ENCODE data around the gene RNF212.

Gene RNF212

DNA sequence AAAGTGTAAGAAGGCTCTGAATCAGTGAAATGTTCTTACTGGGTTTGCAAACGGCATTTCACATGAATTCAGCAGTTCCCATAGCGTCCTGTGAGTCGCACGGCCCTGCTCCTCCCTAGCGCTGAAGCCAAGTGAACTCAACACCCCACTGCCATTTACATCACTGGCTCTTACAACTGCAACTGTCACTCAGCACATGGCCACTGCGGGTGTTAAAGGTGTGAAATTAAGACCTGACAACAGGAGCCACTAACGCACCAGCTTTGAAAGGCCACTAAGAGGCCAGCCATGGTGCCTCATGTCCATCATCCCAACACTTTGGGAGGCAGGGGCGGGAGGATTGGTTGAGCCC lies 31.7 kb downstream of the RNF212 start:
- in situ Hi-C loops (cut with HindIII; ENCODE audit: low pct_unique_long_range_greater_than_20kb, low sequenced_read_pairs), result no loop called here
- no peak for TF ChIP-seq JUND (IDR thresholded peaks at IDR 0.05; ENCODE audit: low read depth)
- no peak for DNase-seq (ENCODE audit: low read depth in 1 of 2, low spot score in 1 of 2)

DNA sequence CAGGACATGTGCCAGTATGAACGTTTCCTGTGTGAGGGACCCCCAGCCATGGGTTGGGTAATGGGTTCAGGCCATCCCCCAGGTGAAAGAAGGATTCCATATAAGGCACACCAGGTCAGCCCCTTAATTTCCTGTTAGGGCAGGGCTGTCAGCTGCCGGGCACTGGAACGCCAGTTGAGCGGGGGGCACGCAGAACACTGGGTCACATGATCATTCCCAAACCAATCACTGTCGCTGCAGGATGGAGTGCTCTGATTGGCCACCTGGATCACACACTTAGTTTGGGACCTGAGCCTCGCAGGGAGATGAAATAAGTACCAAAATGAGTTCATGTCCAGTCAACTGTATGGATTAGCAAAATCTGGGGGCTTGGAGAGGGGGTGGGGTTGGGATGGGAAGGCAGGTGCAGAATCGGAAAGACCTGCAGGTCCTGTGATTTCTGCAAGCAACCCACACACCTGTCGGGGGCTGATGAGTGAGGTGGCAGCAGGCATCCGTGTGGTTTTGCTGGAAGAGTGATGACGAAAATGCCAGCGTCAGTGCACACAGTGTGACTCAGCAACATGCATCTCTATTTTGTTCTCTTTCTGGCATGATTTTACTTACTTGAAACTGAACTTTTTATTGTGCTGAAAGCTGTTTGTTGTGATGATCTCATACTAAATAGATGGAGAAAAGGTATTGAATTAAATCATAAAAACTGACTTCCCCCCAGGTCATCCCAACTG lies 32.2 kb downstream of the RNF212 start:
- in situ Hi-C loops (cut with HindIII; ENCODE audit: low pct_unique_long_range_greater_than_20kb, low sequenced_read_pairs), result no loop called here
- no peak for TF ChIP-seq JUND (IDR thresholded peaks at IDR 0.05; ENCODE audit: low read depth)
- no peak for DNase-seq (ENCODE audit: low read depth in 1 of 2, low spot score in 1 of 2)

DNA sequence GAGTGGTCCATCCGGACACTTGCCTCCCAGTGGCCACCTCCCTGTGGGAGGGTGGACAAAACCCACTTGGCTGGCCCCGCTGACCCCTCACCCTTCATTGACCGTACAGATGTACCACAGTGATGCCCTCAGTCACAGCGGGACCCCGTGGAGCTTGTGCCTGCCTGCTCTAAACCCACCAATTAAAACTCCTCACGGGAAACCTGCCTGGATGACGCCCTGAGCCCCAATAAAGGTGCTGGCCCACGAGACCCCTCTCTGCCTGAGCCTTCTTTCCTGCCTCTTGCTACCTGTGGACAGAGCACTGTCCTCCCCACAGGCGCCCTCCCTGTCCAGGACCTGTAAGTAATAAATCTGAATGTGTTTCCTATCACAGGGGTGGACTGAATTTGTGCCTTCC lies 32.9 kb downstream of the RNF212 start:
- in situ Hi-C loops (cut with HindIII; ENCODE audit: low pct_unique_long_range_greater_than_20kb, low sequenced_read_pairs), result no loop called here

DNA sequence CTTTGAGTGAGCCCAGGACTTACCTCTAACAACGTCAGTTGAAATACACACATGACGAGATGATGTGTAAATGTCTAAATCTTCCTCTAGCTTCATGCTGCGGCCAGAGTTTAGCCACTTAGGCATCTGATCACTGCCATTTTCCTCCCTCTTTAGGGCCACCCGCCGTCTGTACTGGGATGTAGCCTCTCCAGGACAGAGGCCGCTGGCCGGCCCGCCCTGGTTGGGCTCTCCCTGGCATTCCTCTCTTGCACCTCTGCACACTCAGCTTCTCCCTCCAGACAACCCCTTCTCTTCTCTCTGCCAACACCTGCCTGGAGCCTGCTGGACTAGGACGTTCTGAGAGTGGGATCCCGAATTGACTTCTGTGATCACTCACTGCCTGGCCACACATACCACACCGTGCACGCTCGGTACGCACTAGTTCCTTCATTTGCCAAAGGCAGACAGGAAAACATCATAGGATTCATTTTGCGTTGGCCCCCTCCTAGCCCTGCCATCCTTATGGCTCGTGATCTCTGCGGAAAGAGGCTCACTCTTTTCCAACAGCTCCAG lies 33.6 kb downstream of the RNF212 start:
- in situ Hi-C loops (cut with HindIII; ENCODE audit: low pct_unique_long_range_greater_than_20kb, low sequenced_read_pairs), result no loop called here
- no peak for TF ChIP-seq JUND (IDR thresholded peaks at IDR 0.05; ENCODE audit: low read depth)
- DNase-seq (ENCODE audit: low read depth in 1 of 2, low spot score in 1 of 2), result no peak

More for the DNA sequence above, 32.9 kb downstream of the RNF212 start:
- no peak for DNase-seq (ENCODE audit: low read depth in 1 of 2, low spot score in 1 of 2)
- TF ChIP-seq JUND (IDR thresholded peaks at IDR 0.05; ENCODE audit: low read depth), result no peak

DNA sequence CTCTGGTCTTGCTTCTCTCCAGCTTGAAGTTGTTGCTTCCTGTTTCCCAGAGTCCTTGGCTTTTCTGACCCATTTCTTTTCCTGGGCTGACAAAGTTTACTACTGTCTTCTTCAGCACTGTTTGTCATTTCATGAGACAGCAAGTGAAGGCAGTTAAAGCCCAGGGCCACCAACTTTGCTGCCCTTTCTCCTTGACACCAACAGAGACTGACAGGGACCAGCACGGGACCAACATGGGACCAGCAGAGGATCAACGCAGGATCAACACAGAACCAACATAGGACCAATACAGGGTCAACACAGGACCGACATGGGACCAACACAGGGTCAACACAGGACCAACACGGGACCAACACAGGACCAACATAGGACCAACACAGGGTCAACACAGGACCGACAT lies 34.9 kb downstream of the RNF212 start:
- no peak for DNase-seq (ENCODE audit: low read depth in 1 of 2, low spot score in 1 of 2)
- in situ Hi-C loops (cut with HindIII; ENCODE audit: low pct_unique_long_range_greater_than_20kb, low sequenced_read_pairs), result no loop called here
- no peak for TF ChIP-seq JUND (IDR thresholded peaks at IDR 0.05; ENCODE audit: low read depth)

DNA sequence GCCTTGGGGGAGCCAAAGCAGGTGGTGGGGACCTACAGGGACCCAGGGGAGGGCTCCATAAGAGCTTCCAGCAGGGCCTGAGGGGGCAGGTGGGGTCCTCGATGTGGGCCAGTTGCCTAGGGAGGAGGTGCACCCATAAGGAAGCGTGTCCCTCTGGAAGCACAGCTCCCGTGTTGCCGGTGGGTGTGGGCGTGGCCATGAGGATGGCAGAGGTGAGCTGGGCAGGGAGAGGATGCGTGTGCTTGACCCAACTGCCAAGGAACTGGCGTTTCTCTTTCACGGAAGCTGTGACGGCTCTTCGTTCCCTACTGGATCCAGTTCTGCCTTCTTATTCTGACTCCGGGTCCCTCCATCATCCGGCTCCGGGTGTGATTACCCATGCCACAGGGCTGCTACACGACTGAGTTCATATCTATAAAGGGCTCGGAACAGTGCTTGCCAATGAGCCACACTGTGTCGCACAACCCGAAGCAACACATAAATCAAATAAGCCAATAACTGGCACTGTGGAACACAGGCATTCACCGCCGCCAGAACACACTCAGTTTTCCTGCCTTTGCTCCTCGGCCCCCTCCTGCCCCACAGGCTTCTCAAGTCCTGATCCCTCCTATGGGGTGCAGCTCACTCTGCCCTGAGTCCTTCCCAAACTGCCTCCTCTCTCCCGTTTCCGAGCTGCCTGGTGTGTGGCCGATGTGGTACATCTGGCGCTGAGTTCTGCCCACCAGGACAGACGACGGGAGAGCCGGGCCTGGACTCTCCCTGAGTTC lies 35.5 kb downstream of the RNF212 start:
- no peak for DNase-seq (ENCODE audit: low read depth in 1 of 2, low spot score in 1 of 2)
- in situ Hi-C loops (cut with HindIII; ENCODE audit: low pct_unique_long_range_greater_than_20kb, low sequenced_read_pairs), result no loop called here
- no peak for TF ChIP-seq JUND (IDR thresholded peaks at IDR 0.05; ENCODE audit: low read depth)

DNA sequence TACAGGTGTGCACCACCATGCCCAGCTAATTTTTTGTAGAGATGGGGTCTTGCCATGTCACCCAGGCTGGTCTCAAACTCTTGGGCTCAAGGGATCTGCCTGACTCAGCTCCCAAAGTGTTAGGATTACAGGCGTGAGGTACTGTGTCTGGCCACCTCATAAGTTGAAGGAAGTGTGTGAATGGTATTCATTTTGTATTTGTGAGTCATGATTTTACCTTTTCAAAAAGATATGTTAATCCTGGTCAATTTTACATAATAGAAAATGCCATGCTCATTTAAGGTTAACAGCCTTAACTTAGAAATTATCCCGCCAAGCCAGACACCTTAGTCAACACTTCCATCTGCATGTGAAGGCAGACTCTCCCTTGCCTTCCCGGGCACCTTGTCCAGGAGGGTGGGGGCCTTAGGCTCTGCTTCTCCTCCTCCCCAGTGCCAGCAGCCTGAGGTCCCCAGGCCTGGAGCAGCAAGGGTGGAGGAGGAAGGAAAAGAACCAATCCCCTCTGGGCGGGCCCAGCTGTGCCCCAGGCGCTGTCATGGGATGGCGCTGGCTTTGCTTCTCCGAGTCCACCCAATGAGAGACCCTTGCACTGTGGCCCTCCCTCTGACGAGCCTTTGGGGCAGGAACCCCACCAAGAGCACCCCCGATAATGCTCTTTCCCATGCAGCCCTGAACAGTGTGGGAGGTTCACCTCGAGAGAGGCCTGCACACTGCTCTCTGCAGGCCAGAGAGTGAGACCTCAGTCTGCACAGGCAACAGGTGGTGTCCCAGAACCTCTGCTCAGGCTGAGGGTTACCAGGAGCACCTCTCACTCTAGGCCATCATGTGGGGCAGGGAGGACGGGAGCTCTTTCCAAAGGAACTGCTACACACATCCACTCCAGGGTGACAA lies 37.3 kb downstream of the RNF212 start:
- in situ Hi-C loops (cut with HindIII; ENCODE audit: low pct_unique_long_range_greater_than_20kb, low sequenced_read_pairs), result no loop called here

DNA sequence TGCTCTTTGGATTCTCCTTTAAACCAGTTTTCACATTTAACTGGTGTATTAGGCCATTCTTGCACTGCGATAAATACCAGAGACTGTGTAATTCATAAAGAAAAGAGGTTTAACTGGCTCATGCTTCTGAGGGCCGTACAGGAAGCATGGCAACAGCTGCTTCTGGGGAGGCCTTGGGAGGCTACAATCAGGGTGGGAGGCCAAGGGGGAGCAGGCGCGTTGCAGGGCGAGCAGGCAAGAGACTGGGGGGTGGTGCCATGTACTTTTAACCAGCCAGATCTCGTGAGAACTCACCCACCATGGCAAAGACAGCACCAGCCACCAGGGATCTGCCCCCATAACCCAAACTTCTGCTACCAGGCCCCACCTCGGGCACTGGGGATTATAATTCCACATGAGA lies 38.1 kb downstream of the RNF212 start:
- DNase-seq (ENCODE audit: low read depth in 1 of 2, low spot score in 1 of 2), result no peak
- in situ Hi-C loops (cut with HindIII; ENCODE audit: low pct_unique_long_range_greater_than_20kb, low sequenced_read_pairs), result no loop called here
- TF ChIP-seq JUND (IDR thresholded peaks at IDR 0.05; ENCODE audit: low read depth), result no peak

More for the DNA sequence above, 37.3 kb downstream of the RNF212 start:
- TF ChIP-seq JUND (IDR thresholded peaks at IDR 0.05; ENCODE audit: low read depth), result no peak
- no peak for DNase-seq (ENCODE audit: low read depth in 1 of 2, low spot score in 1 of 2)

DNA sequence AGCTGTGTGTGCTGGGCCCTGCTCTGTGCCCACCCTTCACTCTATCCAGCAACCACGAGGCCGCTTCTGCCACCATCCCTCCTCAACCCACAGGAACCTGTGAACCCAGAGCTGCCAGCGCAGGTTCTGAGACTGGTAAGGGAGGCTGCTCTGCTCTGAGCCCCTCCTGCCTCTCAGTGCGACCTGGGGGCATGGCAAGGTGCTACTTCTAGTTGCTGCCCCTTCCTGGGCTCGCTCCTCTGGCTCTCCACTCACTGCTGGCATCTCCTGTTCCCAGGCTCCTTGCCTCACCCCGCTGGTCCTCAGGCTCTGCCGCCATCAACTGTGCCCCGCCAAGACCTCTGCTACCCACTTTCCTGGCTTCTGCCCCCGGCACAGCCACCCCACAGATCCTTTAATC lies 39.3 kb downstream of the RNF212 start:
- no peak for TF ChIP-seq JUND (IDR thresholded peaks at IDR 0.05; ENCODE audit: low read depth)
- no peak for DNase-seq (ENCODE audit: low read depth in 1 of 2, low spot score in 1 of 2)
- in situ Hi-C loops (cut with HindIII; ENCODE audit: low pct_unique_long_range_greater_than_20kb, low sequenced_read_pairs), result no loop called here

DNA sequence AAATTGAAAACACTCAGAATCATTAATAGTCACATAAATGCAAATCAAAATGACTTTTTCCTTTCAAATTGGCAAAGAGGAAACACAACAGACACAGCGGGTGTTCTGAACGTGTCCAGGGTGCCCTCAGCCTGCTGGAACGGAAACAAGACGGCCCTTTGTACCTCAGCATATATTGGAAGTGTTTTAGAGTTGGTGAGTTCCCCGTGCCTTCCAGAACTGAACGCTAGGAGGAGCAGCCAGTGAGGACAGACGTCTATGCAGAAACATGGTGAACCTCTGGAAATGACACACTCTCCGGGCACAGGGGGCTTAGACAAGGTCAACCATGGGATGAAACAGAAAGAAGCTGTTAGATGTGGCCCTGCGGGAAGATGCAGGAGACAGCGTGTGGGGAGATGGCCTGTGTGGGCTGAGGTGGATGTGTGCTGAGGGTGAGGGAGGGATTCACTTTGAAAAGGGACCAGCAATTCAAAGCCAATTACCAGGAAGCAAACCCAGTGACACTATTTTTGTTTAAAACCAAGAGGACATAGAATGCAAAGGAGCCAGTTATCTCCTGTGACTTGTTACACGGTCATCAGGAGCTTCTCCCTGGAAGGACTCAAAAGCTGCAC lies 40.4 kb downstream of the RNF212 start:
- peak; percentile 70 to 74 for DNase-seq (ENCODE audit: low read depth in 1 of 2, low spot score in 1 of 2)
- in situ Hi-C loops (cut with HindIII; ENCODE audit: low pct_unique_long_range_greater_than_20kb, low sequenced_read_pairs), result no loop called here
- TF ChIP-seq JUND (IDR thresholded peaks at IDR 0.05; ENCODE audit: low read depth), result no peak

DNA sequence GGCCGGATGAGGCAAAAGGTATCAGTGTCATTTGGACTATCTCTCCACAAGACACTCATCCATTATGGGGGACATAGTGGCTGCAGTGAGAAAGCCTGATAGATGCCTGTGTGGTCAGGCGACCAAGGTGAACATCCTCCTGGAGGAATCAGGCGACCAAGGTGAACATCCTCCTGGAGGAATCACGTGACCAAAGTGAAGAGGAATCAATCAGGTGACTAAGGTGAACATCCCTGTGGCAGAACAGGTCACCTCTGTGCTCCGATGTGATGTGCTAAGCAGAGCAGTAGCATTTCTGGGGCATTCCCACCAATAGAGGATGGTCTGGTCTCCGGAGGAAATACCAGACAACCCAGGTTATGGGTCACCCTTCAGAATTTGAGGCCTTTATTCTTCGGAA lies 44.0 kb downstream of the RNF212 start:
- no peak for DNase-seq (ENCODE audit: low read depth in 1 of 2, low spot score in 1 of 2)

DNA sequence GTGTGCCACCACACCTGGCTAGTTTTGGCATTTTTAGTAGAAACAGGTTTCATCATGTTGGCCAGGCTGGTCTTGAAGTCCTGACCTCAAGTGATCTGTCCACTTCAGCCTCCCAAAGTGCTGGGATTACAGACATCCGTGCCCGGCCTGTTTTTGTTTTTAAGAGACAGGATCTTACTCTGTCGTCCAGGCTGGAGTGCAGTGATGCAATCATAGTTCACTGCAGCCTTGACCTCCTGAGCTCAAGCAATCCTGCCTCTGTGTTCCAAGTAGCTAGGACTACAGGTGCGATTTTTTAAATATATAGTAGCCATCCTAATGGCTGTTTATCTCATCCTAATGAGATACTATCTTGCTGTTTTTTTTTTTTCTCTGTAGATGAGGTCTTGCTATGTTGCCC lies 47.6 kb downstream of the RNF212 start:
- in situ Hi-C loops (cut with HindIII; ENCODE audit: low pct_unique_long_range_greater_than_20kb, low sequenced_read_pairs), result no loop called here
- DNase-seq (ENCODE audit: low read depth in 1 of 2, low spot score in 1 of 2), result no peak
- no peak for TF ChIP-seq JUND (IDR thresholded peaks at IDR 0.05; ENCODE audit: low read depth)

More for the DNA sequence above, 44.0 kb downstream of the RNF212 start:
- in situ Hi-C loops (cut with HindIII; ENCODE audit: low pct_unique_long_range_greater_than_20kb, low sequenced_read_pairs), result no loop called here
- TF ChIP-seq JUND (IDR thresholded peaks at IDR 0.05; ENCODE audit: low read depth), result no peak

All from T47D (cell line).